Activated naive CD8-positive, alpha-beta T cell treated with anti-CD3 and anti-CD28 coated beads, Interleukin-2, amount 10 ng/mL, durations not matched to agents 7 days and 5 days (primary cell): Measurements from ENCODE around the gene ZNF565. TPM values are rescaled to one million over a fixed set of nuclear protein-coding genes. Genes with fewer than 3 reads are reported as not detected.

Experiments used
- ATAC-seq: fragments of 150-1000 bp; cut with Tn5 transposase; one replicate; pipeline ENCODE4 v1.10.0; 2021; ENCODE audit warnings: low read depth, moderate library complexity
- POLR2A ChIA-PET: fragments of 350-600 bp; sonication (Branson Sonifier 250); formaldehyde crosslinking; loops from one replicate; lab custom pipeline; 2021; ENCODE audit warnings: antibody characterized with exemption; lab: Charles Lee
- DNase-seq: peaks from one replicate; pipeline ENCODE4 v3.0.0; 2021
- H3K27ac Mint-ChIP-seq: one replicate; pipeline ENCODE4 v1.8.0; 2022; ENCODE audit warnings: mild to moderate bottlenecking, mixed read lengths
- H3K27me3 Mint-ChIP-seq: one replicate; pipeline ENCODE4 v1.8.0; 2022; ENCODE audit warnings: mild to moderate bottlenecking, moderate library complexity, mixed read lengths
- H3K36me3 Mint-ChIP-seq: one replicate; pipeline ENCODE4 v1.8.0; 2021; ENCODE audit warnings: mild to moderate bottlenecking, mixed read lengths
- H3K4me1 Mint-ChIP-seq: one replicate; pipeline ENCODE4 v1.8.0; 2021; ENCODE audit warnings: mixed read lengths
- H3K4me3 Mint-ChIP-seq: one replicate; pipeline ENCODE4 v1.8.0; 2022; ENCODE audit warnings: mild to moderate bottlenecking, moderate library complexity, mixed read lengths
- H3K9me3 Mint-ChIP-seq: one replicate; pipeline ENCODE4 v1.8.0; 2021; ENCODE audit warnings: mixed read lengths
- total RNA-seq, 2 experiments: library from RNA; stranded (reverse); gene quantifications; one replicate each; pipeline ENCODE4 v1.2.3, GENCODE V29; 2021

Gene ZNF565
- total RNA-seq, 2 experiments from 2014 or later = 4.2 to 5.2 TPM

GRCh38 chr19:36152019-36152351, 62.5 kb downstream of the ZNF565 start:
- ATAC-seq (no peak), DNase-seq (no peak)
- no peaks in the 10 kb centered on the region for H3K9me3 Mint-ChIP-seq
- no peak overlapping the region for H3K4me3 Mint-ChIP-seq
- POLR2A ChIA-PET = no interaction called here
- H3K27ac Mint-ChIP-seq = no peak overlapping the region
- peaks cover 19% of the 10 kb centered on the region for H3K36me3 Mint-ChIP-seq
- H3K27me3 Mint-ChIP-seq = no peaks in the 10 kb centered on the region
- no peaks in the 10 kb centered on the region for H3K4me1 Mint-ChIP-seq

GRCh38 chr19:36151144-36152018, 63.1 kb downstream of the ZNF565 start:
- Mint-ChIP-seq H3K36me3 (peaks cover 25% of the 10 kb centered on the region), H3K4me1 (no peaks in the 10 kb centered on the region), H3K9me3 (no peaks in the 10 kb centered on the region), H3K4me3 (no peak overlapping the region), H3K27me3 (no peaks in the 10 kb centered on the region), H3K27ac (no peak overlapping the region)
- POLR2A ChIA-PET = interaction anchor here (1.9 kb wide), 1 partner anchor 23 kb away, joined by 5 read pairs; no protein-coding TSS in a partner anchor
- no peak for DNase-seq
- ATAC-seq = no peak

GRCh38 chr19:36150586-36150985, 63.9 kb downstream of the ZNF565 start:
- no peak for ATAC-seq
- Mint-ChIP-seq H3K4me3 (no peak overlapping the region), H3K27me3 (no peaks in the 10 kb centered on the region), H3K9me3 (no peaks in the 10 kb centered on the region), H3K27ac (no peak overlapping the region), H3K4me1 (no peaks in the 10 kb centered on the region), H3K36me3 (peaks cover 28% of the 10 kb centered on the region)
- no peak for DNase-seq
- POLR2A ChIA-PET = interaction anchor here (1.9 kb wide), 1 partner anchor 22 kb away, joined by 5 read pairs; no protein-coding TSS in a partner anchor

GRCh38 chr19:36149673-36150406, 64.6 kb downstream of the ZNF565 start:
- Mint-ChIP-seq H3K36me3 (peaks cover 28% of the 10 kb centered on the region), H3K9me3 (no peaks in the 10 kb centered on the region), H3K27me3 (no peaks in the 10 kb centered on the region), H3K4me3 (no peak overlapping the region), H3K27ac (no peak overlapping the region), H3K4me1 (no peaks in the 10 kb centered on the region)
- no peak for DNase-seq
- no peak for ATAC-seq
- POLR2A ChIA-PET = interaction anchor here (1.1 to 1.9 kb wide), 2 partner anchors 10 to 21 kb away, joined by 3 to 5 read pairs; partner anchors contain the start of gene CAPNS1

GRCh38 chr19:36144624-36145023, 69.8 kb downstream of the ZNF565 start:
- Mint-ChIP-seq H3K4me1 (peaks cover 14% of the 10 kb centered on the region), H3K4me3 (no peak overlapping the region), H3K27ac (no peak overlapping the region), H3K9me3 (no peaks in the 10 kb centered on the region), H3K27me3 (no peaks in the 10 kb centered on the region), H3K36me3 (peaks cover 38% of the 10 kb centered on the region)
- POLR2A ChIA-PET = interaction anchor here (1.3 kb wide), 1 partner anchor 91 kb away, joined by 4 read pairs; the partner anchor contains the start of gene THAP8
- no peak for DNase-seq
- ATAC-seq = no peak

DNA sequence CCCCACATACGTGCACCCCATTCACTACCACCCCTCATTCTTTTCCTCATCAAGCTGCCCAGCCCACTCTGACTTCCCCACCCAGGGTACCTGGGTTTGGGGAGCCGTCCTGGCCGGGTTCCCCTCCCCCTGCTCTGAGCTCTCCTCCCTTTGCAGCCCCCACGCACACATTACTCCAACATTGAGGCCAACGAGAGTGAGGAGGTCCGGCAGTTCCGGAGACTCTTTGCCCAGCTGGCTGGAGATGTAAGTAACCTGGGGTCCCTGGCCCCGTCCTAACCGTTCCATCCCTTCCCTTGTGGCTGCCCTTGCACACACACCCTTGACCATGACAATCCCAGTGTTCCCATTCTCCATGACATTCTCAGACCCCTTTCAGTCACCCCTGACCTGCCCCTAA, 72.0 kb downstream of the ZNF565 start:
- peaks cover 16% of the 10 kb centered on the region for H3K4me1 Mint-ChIP-seq
- no peak for DNase-seq
- peak overlapping the region; percentile 54 for H3K27ac Mint-ChIP-seq
- H3K9me3 Mint-ChIP-seq = no peaks in the 10 kb centered on the region
- peaks cover 29% of the 10 kb centered on the region for H3K36me3 Mint-ChIP-seq
- ATAC-seq = no peak
- no peak overlapping the region for H3K4me3 Mint-ChIP-seq
- H3K27me3 Mint-ChIP-seq = no peaks in the 10 kb centered on the region
- POLR2A ChIA-PET = no interaction called here

GRCh38 chr19:36142046-36142445, 72.4 kb downstream of the ZNF565 start:
- Mint-ChIP-seq H3K27me3 (no peaks in the 10 kb centered on the region), H3K4me1 (peaks cover 16% of the 10 kb centered on the region), H3K27ac (peak overlapping the region; percentile 57), H3K4me3 (peak overlapping the region; percentile 84), H3K9me3 (no peaks in the 10 kb centered on the region), H3K36me3 (peaks cover 27% of the 10 kb centered on the region)
- POLR2A ChIA-PET = no interaction called here
- ATAC-seq (no peak), DNase-seq (no peak)

DNA sequence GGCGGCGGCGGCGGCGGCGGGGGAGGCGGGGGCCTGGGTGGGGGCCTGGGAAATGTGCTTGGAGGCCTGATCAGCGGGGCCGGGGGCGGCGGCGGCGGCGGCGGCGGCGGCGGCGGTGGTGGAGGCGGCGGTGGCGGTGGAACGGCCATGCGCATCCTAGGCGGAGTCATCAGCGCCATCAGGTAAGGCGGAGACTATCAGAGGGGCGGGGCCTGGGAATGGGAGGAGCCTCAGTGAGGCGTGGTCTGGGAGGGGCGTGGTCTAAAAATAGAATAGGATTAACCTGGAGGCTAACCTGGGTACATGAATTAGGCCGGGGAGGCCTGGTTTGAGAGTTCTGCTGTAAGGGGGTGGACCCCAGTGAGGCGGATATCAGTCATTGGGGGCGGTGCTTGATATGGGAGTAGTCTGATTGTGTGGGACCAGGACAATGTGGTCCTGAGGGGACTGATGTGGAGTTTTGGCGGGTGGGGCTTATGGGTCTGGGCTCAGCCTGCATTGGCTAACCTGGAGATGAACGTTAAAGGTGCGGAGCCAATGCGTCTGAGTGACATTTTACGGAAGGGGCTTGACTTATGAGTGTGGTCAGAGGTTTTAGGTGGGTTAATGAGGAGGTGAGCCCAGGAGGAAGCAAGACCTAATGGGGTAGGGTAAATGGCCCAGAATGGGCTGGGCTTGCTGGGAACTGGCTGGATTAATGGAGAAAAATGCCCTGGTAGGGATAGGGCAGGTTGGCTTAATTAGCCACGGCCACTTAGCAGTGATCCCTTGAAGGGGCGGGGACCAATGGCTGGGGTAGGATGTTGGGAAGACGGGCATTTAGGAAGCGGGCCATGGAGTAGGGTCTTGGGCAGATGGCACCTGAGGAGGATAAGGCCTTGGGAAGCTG, 73.2 kb downstream of the ZNF565 start:
- ATAC-seq (peak; percentile 48), DNase-seq (peak; percentile 93)
- H3K27ac Mint-ChIP-seq = peak overlapping the region; percentile 99
- peaks cover 21% of the 10 kb centered on the region for H3K4me1 Mint-ChIP-seq
- POLR2A ChIA-PET = interaction anchor here (2.0 to 2.6 kb wide), 2 partner anchors 11 to 13 kb away, joined by 13 to 18 read pairs; no protein-coding TSS in a partner anchor
- peak overlapping the region; percentile 98 for H3K4me3 Mint-ChIP-seq
- H3K27me3 Mint-ChIP-seq = no peaks in the 10 kb centered on the region
- H3K9me3 Mint-ChIP-seq = no peaks in the 10 kb centered on the region
- peaks cover 19% of the 10 kb centered on the region for H3K36me3 Mint-ChIP-seq

- POLR2A ChIA-PET = interaction anchor here (0.5 to 2.6 kb wide), 8 partner anchors 9 to 548 kb away, joined by 3 to 18 read pairs (median 4); partner anchors contain the start of genes POLR2I, TBCB, ZNF146 and ZNF565
- Mint-ChIP-seq H3K9me3 (no peaks in the 10 kb centered on the region), H3K36me3 (peaks cover 16% of the 10 kb centered on the region), H3K27ac (peak overlapping the region; percentile 99), H3K4me3 (peak overlapping the region; percentile 98), H3K27me3 (no peaks in the 10 kb centered on the region), H3K4me1 (peaks cover 21% of the 10 kb centered on the region)
- DNase-seq = no peak
- peak; percentile 14 for ATAC-seq
Observed at GRCh38 chr19:36140304-36141038, 74.0 kb downstream of the ZNF565 start.

DNA sequence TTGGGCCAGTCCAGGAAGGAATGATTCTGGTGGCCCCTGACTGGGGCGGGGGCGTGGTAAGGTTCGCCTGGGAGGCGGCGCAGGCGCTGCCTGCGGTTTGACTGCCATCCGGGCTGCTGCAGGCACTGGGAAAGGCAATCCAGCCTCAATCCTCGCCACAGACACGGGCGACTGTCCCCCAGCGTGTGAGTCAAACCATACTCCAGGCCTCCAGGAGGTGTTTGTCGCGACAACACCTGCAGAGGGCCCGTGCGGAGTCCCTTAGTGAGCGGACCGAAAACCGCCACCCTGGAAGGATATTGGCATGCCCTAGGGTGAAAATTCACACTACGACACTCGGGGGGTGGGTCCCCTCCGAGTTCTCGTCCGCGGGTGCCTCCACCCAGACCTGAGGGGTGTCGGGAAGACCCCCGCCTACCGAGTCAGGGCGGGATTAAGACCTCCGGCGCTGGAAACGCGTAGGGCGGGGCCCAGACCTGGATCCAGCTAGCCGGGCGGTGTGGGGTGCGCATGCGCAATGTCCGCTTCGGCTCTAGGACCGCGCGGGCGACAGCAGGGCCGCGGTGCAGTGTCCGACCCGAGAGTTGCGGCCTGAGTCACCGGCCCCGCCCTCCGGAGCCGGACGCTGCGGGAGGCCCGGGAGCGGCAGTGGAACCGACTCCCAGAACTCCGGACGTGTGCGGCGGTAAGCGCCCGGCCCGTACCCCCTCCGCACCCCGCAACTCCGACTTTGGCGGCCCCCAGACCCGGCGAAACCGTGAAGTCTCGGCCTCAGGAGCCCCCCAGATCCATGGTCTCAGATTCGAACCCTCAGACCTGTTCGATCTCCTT, 74.8 kb downstream of the ZNF565 start, which contains the start of gene CAPNS1:
TSS of gene CAPNS1 (plus strand) at position 594 of the 831 bp plus-strand sequence. CDS start 946 bp downstream, outside the sequence.
- ATAC-seq = peak; percentile 82
- peak within 1 kb of the TSS; percentile 99 for H3K27ac Mint-ChIP-seq
- H3K4me3 Mint-ChIP-seq = peak within 1 kb of the TSS; percentile 98
- peak; percentile 97 for DNase-seq
- peaks cover 22% of the 10 kb centered on the region for H3K4me1 Mint-ChIP-seq
- H3K36me3 Mint-ChIP-seq = peaks cover 16% of the 10 kb centered on the region
- POLR2A ChIA-PET = interaction anchor here (0.8 to 2.6 kb wide), 6 partner anchors 9 to 75 kb away, joined by 3 to 18 read pairs (median 8); partner anchors contain the start of genes POLR2I, TBCB, ZNF146 and ZNF565
- H3K27me3 Mint-ChIP-seq = no peaks in the 10 kb centered on the region
- H3K9me3 Mint-ChIP-seq = no peaks in the 10 kb centered on the region

- peak overlapping the region; percentile 98 for H3K4me3 Mint-ChIP-seq
- peaks cover 22% of the 10 kb centered on the region for H3K4me1 Mint-ChIP-seq
- POLR2A ChIA-PET = interaction anchor here (1.0 to 2.6 kb wide), 5 partner anchors 9 to 76 kb away, joined by 3 to 18 read pairs (median 9); partner anchors contain the start of genes POLR2I, TBCB, ZNF146 and ZNF565
- no peaks in the 10 kb centered on the region for H3K9me3 Mint-ChIP-seq
- ATAC-seq (no peak), DNase-seq (no peak)
- no peaks in the 10 kb centered on the region for H3K27me3 Mint-ChIP-seq
- peak overlapping the region; percentile 99 for H3K27ac Mint-ChIP-seq
- H3K36me3 Mint-ChIP-seq = peaks cover 16% of the 10 kb centered on the region
Observed at GRCh38 chr19:36139120-36139472, 75.4 kb downstream of the ZNF565 start.
